Gastroesophageal sphincter (tissue), 4 donors: ENCODE results near the gene BRMS1L. TPM values are rescaled to one million over a fixed set of nuclear protein-coding genes. Genes with fewer than 3 reads are reported as not detected.

Source experiments
- ATAC-seq: fragments of 150-250 bp; one replicate; pipeline ENCODE4 v1.9.1; 2016; ENCODE audit warnings: mild to moderate bottlenecking, moderate library complexity
- H3K27ac ChIP-seq, 4 donors: fragments of 200-600 bp; sonication (generic) in 3 of 4; 1 replicate in 3 of 4; 2 replicates in 1 of 4; pipeline ENCODE4 v1.5.1; 2016 to 2019
- H3K27me3 ChIP-seq: fragments of 200-600 bp; sonication (generic); one replicate; pipeline ENCODE4 v1.5.1; 2019
- H3K36me3 ChIP-seq, 2 donors: fragments of 200-600 bp; sonication (generic); one replicate each; pipeline ENCODE4 v1.5.1; 2019; ENCODE audit warnings: control low read depth in 1 of 2
- H3K4me1 ChIP-seq, 3 donors: fragments of 200-600 bp; sonication (generic); 1 replicate in 2 of 3; 2 replicates in 1 of 3; pipeline ENCODE4 v1.5.1; 2016 to 2019; ENCODE audit warnings: control low read depth in 2 of 3
- H3K4me3 ChIP-seq, 2 donors: fragments of 200-600 bp; sonication (generic); one replicate each; pipeline ENCODE4 v1.5.1; 2019; ENCODE audit warnings: mild to moderate bottlenecking in 1 of 2, moderate library complexity in 1 of 2
- H3K9me3 ChIP-seq, 3 donors: fragments of 200-600 bp; sonication (generic); one replicate each; pipeline ENCODE4 v1.5.1; 2017 to 2019; ENCODE audit warnings: control low read depth in 2 of 3
- EP300 ChIP-seq: sonication (generic); formaldehyde crosslinking; IDR thresholded peaks from one replicate; pipeline ENCODE4 v1.6.1; 2017; ENCODE audit warnings: antibody characterized with exemption, mild to moderate bottlenecking
- POLR2A ChIP-seq, 2 donors: fragments of 450-650 bp; IDR thresholded peaks; one replicate each; pipeline ENCODE4 v1.6.1; 2017; ENCODE audit warnings: antibody characterized with exemption in 2 of 2, mild to moderate bottlenecking in 2 of 2, moderate library complexity in 1 of 2
- POLR2AphosphoS5 ChIP-seq: sonication (generic); formaldehyde crosslinking; IDR thresholded peaks from one replicate; pipeline ENCODE4 v1.6.1; 2017; ENCODE audit warnings: antibody characterized with exemption
- whole genome bisulfite sequencing, 2 donors: methylation state at CpG; one replicate each; pipeline ENCODE4 v1.1.5; 2018; ENCODE audit warnings: low coverage in 1 of 2; 5-methylcytosine and 5-hydroxymethylcytosine counted together
- total RNA-seq, 4 donors: library from RNA; depleted of rRNA; stranded (reverse); fragments of >200 nt; gene quantifications; one replicate each; pipeline ENCODE4 v1.1.0, GENCODE V29; 2016
- TF ChIP-seq, protein P1 (sequence below), 4 experiments: fragments of 200-600 bp in 2 of 4; fragments of 450-650 bp in 2 of 4; sonication (generic) in 1 of 4; IDR thresholded peaks; one replicate each; pipeline ENCODE4 v1.5.1; 2017 to 2019; ENCODE audit warnings: antibody characterized with exemption in 4 of 4, mild to moderate bottlenecking in 2 of 4, moderate library complexity in 2 of 4

BRMS1L gene
- total RNA-seq, 4 donors from 2014 or later: 5.4 to 8.9 (median 7.0) TPM

DNA sequence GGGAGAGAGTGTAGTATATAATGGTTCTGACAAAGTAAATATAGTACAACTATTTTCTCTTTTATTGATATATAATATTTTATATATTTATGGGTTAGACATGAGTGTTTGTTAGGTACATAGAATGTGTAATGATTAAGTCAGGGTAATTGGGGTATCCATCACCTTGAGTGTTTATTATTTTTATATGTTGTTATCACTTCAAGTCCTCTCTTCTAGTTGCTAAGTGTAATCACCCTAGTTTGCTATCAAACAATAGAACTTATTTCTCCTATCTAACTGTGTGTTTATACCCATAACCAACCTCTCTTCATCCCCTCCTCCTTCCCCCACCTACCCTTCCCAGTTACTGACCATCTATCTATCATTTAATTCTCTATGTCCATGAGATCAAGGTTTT lies 64.2 kb downstream of the BRMS1L start:
- ATAC-seq: no peak
- TF ChIP-seq POLR2AphosphoS5 (no peak), POLR2A (IDR thresholded peaks at IDR 0.05) (no peak), EP300 (no peak)
- TF ChIP-seq, protein P1, sequence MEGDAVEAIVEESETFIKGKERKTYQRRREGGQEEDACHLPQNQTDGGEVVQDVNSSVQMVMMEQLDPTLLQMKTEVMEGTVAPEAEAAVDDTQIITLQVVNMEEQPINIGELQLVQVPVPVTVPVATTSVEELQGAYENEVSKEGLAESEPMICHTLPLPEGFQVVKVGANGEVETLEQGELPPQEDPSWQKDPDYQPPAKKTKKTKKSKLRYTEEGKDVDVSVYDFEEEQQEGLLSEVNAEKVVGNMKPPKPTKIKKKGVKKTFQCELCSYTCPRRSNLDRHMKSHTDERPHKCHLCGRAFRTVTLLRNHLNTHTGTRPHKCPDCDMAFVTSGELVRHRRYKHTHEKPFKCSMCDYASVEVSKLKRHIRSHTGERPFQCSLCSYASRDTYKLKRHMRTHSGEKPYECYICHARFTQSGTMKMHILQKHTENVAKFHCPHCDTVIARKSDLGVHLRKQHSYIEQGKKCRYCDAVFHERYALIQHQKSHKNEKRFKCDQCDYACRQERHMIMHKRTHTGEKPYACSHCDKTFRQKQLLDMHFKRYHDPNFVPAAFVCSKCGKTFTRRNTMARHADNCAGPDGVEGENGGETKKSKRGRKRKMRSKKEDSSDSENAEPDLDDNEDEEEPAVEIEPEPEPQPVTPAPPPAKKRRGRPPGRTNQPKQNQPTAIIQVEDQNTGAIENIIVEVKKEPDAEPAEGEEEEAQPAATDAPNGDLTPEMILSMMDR (IDR thresholded peaks at IDR 0.05): no peak
- Histone ChIP-seq H3K9me3 (peaks cover 0 to 10% (median 0%) of the 10 kb centered on the region in 3 donors), H3K27me3 (no peaks in the 10 kb centered on the region), H3K36me3 (no peaks in the 10 kb centered on the region), H3K27ac (no peak overlapping the region), H3K4me1 (no peaks in the 10 kb centered on the region), H3K4me3 (no peak overlapping the region)

DNA sequence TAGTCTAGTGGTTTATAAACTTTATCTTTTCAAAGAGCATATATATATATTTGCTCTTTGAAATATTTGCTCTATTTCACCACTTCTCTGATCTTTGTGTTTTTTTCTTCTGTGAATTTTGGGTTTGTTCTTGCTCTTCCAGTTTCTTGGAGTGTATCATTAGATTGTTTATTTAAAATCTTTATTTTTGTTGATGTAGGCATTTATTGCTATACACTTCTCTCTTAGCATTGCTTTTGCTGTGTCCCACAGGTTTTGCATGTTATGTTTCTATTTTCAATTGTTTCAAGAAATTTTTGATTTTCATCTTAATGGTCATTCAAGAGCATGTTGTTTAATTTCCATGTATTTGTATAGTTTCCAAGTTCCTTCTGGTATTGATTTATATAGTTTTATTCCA lies 69.1 kb downstream of the BRMS1L start:
- H3K27ac ChIP-seq: no peak overlapping the region
- no peak overlapping the region for H3K4me3 ChIP-seq
- no peak for ATAC-seq
- no peaks in the 10 kb centered on the region for H3K36me3 ChIP-seq
- no peaks in the 10 kb centered on the region for H3K4me1 ChIP-seq
- peaks cover 0 to 35% (median 0%) of the 10 kb centered on the region in 3 donors for H3K9me3 ChIP-seq
- H3K27me3 ChIP-seq: no peaks in the 10 kb centered on the region
- TF ChIP-seq, protein P1 (IDR thresholded peaks at IDR 0.05): no peak
- TF ChIP-seq POLR2AphosphoS5 (no peak), EP300 (no peak), POLR2A (IDR thresholded peaks at IDR 0.05) (no peak)

DNA sequence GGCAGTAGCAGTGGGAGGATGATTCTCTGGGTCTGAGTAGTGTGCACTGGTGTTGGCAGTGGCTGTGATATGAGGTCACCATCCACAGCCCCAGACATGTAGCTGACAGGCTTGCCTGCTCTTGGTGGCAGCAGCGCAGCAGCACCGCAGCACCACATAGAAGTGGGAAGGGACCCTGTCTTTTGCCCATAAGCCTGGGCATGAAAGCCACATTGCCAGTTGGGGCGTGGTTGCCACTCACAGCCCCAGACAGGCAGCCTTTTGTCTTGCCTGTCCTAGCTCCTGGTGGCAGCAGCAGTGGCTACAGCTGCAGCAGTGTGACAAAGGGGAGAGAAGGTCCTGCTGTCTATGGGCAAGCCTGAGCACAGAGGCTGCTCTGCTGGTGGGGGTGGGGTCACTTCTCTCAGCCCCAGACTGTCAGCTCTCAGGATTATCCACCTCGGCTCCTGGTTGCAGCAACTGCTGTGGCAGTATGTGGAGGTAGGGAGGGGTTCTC lies 71.5 kb downstream of the BRMS1L start:
- no peaks in the 10 kb centered on the region for H3K36me3 ChIP-seq
- no peaks in the 10 kb centered on the region for H3K27me3 ChIP-seq
- no peaks in the 10 kb centered on the region for H3K4me1 ChIP-seq
- no peak for ATAC-seq
- H3K4me3 ChIP-seq: no peak overlapping the region
- WGBS, 2 donors: no CpG with 5 or more reads among the region's 4 CpGs
- TF ChIP-seq EP300 (no peak), POLR2A (IDR thresholded peaks at IDR 0.05) (no peak), POLR2AphosphoS5 (no peak)
- TF ChIP-seq, protein P1 (IDR thresholded peaks at IDR 0.05): no peak
- H3K27ac ChIP-seq: no peak overlapping the region
- H3K9me3 ChIP-seq: peaks cover 0 to 35% (median 0%) of the 10 kb centered on the region in 3 donors

DNA sequence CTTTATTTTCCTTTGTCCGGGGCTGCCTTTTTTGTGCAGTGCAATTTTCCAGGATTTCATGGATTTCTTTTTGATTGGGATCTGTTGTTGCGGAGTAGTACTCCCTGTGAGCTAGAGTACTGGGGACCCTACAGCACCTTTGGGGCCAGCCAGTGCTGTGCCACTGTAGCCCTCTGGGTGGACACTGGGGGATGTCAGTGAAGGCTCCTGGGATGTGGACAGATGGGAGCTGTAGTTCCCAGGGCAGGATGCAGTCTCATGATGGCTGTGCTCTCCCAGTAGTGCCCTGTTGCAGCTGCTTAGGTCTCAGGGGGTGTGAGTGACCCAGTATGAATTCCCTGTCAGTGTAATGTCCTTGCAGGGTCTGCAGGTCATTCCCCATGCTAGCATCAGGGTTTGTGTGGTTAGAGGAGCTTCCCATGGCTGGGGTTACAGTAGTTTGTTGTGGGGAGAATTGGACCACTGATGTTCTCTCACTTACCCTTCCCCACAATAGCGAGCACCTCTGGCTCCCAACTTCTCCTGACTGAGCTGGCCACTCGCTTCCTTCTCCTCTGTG lies 72.2 kb downstream of the BRMS1L start:
- no peaks in the 10 kb centered on the region for H3K4me1 ChIP-seq
- ATAC-seq: no peak
- no peak for TF ChIP-seq POLR2AphosphoS5
- no peak for TF ChIP-seq POLR2A (IDR thresholded peaks at IDR 0.05)
- TF ChIP-seq EP300: no peak
- TF ChIP-seq, protein P1 (IDR thresholded peaks at IDR 0.05): no peak
- no peaks in the 10 kb centered on the region for H3K36me3 ChIP-seq
- 92% methylated on average over 3 of the region's 4 CpGs; no CpG with 5 or more reads in 1 of the 2 donors for WGBS, 2 donors
- peaks cover 0 to 35% (median 0%) of the 10 kb centered on the region in 3 donors for H3K9me3 ChIP-seq
- no peaks in the 10 kb centered on the region for H3K27me3 ChIP-seq
- no peak overlapping the region for H3K4me3 ChIP-seq
- H3K27ac ChIP-seq: no peak overlapping the region

DNA sequence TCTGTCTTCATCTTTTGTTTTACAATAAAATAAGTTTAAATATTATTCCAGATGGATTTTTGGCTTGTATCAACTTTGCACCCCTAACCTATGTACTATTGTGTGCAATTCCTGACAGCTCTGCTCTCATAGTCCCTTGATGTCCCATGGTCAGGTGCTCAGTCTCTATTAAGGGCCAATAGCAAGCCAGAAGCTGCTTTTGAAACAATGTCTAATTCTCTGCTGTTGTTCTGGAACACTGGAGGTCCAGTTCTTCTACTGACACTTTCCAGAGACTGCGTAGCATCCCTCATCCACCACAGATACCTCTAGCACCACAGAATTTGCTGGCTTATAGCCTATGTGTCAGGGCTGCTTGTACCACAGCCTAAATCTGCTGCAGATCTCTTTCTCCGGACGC lies 74.6 kb downstream of the BRMS1L start:
- H3K9me3 ChIP-seq: peaks cover 0 to 23% (median 0%) of the 10 kb centered on the region in 3 donors
- 82% methylated on average over 3 of the region's 3 CpGs; no CpG with 5 or more reads in 1 of the 2 donors for WGBS, 2 donors

More for the DNA sequence above, 74.6 kb downstream of the BRMS1L start:
- TF ChIP-seq EP300 (no peak), POLR2AphosphoS5 (no peak), POLR2A (IDR thresholded peaks at IDR 0.05) (no peak)
- TF ChIP-seq, protein P1 (IDR thresholded peaks at IDR 0.05): no peak
- ATAC-seq: no peak
- Histone ChIP-seq H3K4me3 (no peak overlapping the region), H3K27me3 (no peaks in the 10 kb centered on the region), H3K36me3 (no peaks in the 10 kb centered on the region), H3K4me1 (no peaks in the 10 kb centered on the region), H3K27ac (no peak overlapping the region)
